GM12873 (cell line): ENCODE results near the gene MROH7.

ENCODE experiments used
- CTCF ChIP-seq: IDR thresholded peaks from 2 replicates; pipeline ENCODE4 v1.5.1; 2012; ENCODE audit warnings: low read depth, mild to moderate bottlenecking, moderate library complexity, low read length, control low read depth; ENCODE audit not compliant: insufficient read depth; ENCODE audit errors: missing control alignments

MROH7 gene

GRCh38 chr1:54678776-54679643 lies 37.4 kb downstream of the MROH7 start:
- no peak for TF ChIP-seq CTCF

DNA sequence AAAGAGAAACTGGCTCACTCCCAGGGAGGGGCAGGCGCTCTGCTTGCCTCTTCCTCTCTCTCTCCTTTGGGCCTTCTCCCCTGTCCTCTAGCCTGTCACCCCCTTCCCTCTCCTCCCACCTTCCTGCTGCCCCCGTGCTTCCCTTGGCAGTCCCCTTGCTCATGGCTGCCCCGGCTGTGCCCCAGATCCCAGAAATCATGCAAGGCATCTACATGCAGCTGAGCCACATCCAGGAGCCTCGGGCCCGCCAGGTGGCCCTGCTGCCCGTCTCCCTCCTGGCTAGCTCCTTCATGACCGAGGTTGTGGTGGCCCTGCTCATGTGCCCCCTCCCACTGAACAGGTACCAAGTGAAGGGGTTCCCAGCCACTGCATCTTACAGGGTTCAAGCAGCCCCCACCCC lies 38.1 kb downstream of the MROH7 start:
- TF ChIP-seq CTCF = no peak

GRCh38 chr1:54680387-54680786 lies 38.8 kb downstream of the MROH7 start:
- TF ChIP-seq CTCF = no peak

DNA sequence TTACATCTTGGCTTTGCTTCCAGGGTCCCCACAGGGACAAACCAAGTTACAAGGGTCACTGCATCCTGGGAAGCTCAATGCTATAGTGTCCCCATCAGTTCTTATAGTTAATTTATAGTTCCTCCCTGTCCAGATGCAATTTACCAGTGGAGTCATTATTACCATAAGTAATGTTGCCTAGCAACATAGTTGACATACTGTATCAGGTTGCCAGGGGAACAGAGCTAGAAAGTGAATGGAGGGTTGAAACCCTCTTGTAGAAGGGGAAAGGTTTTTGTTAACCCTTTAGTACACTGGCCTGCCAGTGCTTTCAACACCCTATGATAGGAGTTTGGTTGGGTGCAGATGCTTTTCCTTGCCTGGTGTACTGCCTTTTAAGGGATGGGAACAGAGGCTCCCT lies 39.8 kb downstream of the MROH7 start:
- no peak for TF ChIP-seq CTCF

GRCh38 chr1:54683453-54683852 lies 41.9 kb downstream of the MROH7 start:
- TF ChIP-seq CTCF = no peak

- TF ChIP-seq CTCF = no peak
Observed at GRCh38 chr1:54685335-54685905, 43.8 kb downstream of the MROH7 start.

DNA sequence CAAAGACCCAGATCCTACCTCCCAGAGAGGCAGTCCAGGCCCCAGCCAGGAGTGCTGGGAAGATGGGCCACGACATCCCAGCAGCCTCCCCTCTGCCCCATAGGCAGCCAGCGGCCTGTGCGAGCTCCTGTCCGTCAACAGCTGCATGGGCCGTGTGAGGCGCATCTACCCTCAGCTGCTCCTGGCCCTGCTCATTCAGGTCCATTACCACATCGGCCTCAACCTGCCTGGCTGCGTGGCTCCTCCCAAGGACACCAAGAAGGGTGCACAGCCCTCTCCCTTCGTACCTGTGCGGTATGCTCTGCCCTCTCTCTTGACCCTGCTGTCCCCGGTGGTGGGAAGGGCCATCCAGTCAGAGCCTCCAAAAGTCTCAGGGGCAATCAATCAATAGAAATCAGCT lies 44.6 kb downstream of the MROH7 start:
- no peak for TF ChIP-seq CTCF
